HepG2 (cell line): ENCODE results near the gene CXADR. TPM values are rescaled to one million over a fixed set of nuclear protein-coding genes. Genes with fewer than 3 reads are reported as not detected.
A peak's percentile ranks its signal among the peaks of the same experiment; 100 is the strongest.

Experiments
- ADNP ChIP-seq: sonication (generic); formaldehyde crosslinking; IDR thresholded peaks from 2 replicates; pipeline ENCODE4 v1.4.0; 2020; ENCODE audit warnings: missing genetic modification reagents
- ELF3 ChIP-seq: IDR thresholded peaks from 2 replicates; pipeline ENCODE4 v1.6.1; 2016; ENCODE audit warnings: missing genetic modification reagents, missing compliant biosample characterization
- FOSL1 ChIP-seq: sonication (generic); formaldehyde crosslinking; IDR thresholded peaks from 2 replicates; pipeline ENCODE4 v1.9.0; 2021; ENCODE audit warnings: missing genetic modification reagents, borderline replicate concordance
- FOXA1 ChIP-seq, 2 experiments: fragments of 450-650 bp in 1 of 2; sonication (generic) in 1 of 2; formaldehyde crosslinking in 1 of 2; IDR thresholded peaks; 2 replicates each; pipeline versions ENCODE4 v1.4.0 to v1.6.1; 2016 to 2020; ENCODE audit warnings: missing genetic modification reagents in 1 of 2
- NFIC ChIP-seq: IDR thresholded peaks from 2 replicates; pipeline ENCODE4 v1.6.1; 2012; ENCODE audit warnings: mild to moderate bottlenecking, low read length, inconsistent platforms
- SETDB1 ChIP-seq: sonication (generic); formaldehyde crosslinking; IDR thresholded peaks from 2 replicates; pipeline ENCODE4 v1.5.1; 2020; ENCODE audit warnings: missing genetic modification reagents, mild to moderate bottlenecking, borderline replicate concordance
- TOPORS ChIP-seq: sonication (generic); formaldehyde crosslinking; IDR thresholded peaks from 2 replicates; pipeline ENCODE4 v1.8.0; 2023; ENCODE audit warnings: mild to moderate bottlenecking, missing genetic modification reagents
- ZFP41 ChIP-seq: sonication (generic); formaldehyde crosslinking; IDR thresholded peaks from 2 replicates; pipeline ENCODE4 v1.4.0; 2020; ENCODE audit warnings: mild to moderate bottlenecking, missing genetic modification reagents, borderline replicate concordance
- ZNF484 ChIP-seq: sonication (generic); formaldehyde crosslinking; IDR thresholded peaks from 2 replicates; pipeline ENCODE4 v1.5.1; 2020; ENCODE audit warnings: mild to moderate bottlenecking, low read depth, missing genetic modification reagents, borderline replicate concordance
- ZNF549 ChIP-seq: sonication (generic); formaldehyde crosslinking; IDR thresholded peaks from 2 replicates; pipeline ENCODE4 v1.5.0; 2020; ENCODE audit warnings: missing genetic modification reagents
- ZNF672 ChIP-seq: sonication (generic); formaldehyde crosslinking; IDR thresholded peaks from 2 replicates; pipeline ENCODE4 v1.8.1; 2022; ENCODE audit warnings: missing genetic modification reagents
- polyA plus RNA-seq, 8 experiments: library from polyadenylated mRNA; depleted of rRNA in 3 of 8; stranded (reverse) in 7 of 8; unstranded in 1 of 8; fragments of >200 nt; fragmentation: Illumina TruSeq in 4 of 8; extraction: Trizol in 4 of 8; gene quantifications; 2 replicates each; pipeline versions ENCODE4 v1.2.1 to v1.2.3, GENCODE V29; 2011 to 2016; ENCODE audit warnings: low read depth in 4 of 8, missing spikeins in 1 of 8, mixed read lengths in 1 of 8; ENCODE audit not compliant: insufficient read depth in 1 of 8
- total RNA-seq, 5 experiments: library from RNA; depleted of rRNA; stranded (reverse); fragments of >200 nt; fragmentation: Illumina TruSeq; extraction: Trizol; gene quantifications; 2 replicates each; pipeline ENCODE4 v1.2.3, GENCODE V29; 2016; ENCODE audit warnings: low read depth in 1 of 5
- TF ChIP-seq, protein P1 (sequence below): IDR thresholded peaks from 2 replicates; pipeline ENCODE4 v1.6.1; 2016
- TF ChIP-seq, protein P2 (sequence below): sonication (generic); formaldehyde crosslinking; IDR thresholded peaks from 2 replicates; pipeline ENCODE4 v1.5.0; 2020; ENCODE audit warnings: missing genetic modification reagents
- TF ChIP-seq, protein P3 (sequence below): sonication (generic); formaldehyde crosslinking; IDR thresholded peaks from 2 replicates; pipeline ENCODE4 v1.8.0; 2022; ENCODE audit warnings: mild to moderate bottlenecking, missing genetic modification reagents
- TF ChIP-seq, protein P4 (sequence below): sonication (generic); formaldehyde crosslinking; IDR thresholded peaks from 2 replicates; pipeline ENCODE4 v1.5.0; 2020; ENCODE audit warnings: mild to moderate bottlenecking, missing genetic modification reagents
- TF ChIP-seq, protein P5 (sequence below): sonication (generic); formaldehyde crosslinking; IDR thresholded peaks from 2 replicates; pipeline ENCODE4 v1.4.0; 2020; ENCODE audit warnings: mild to moderate bottlenecking, low read depth, missing genetic modification reagents
- TF ChIP-seq, protein P6 (sequence below): sonication (generic); formaldehyde crosslinking; conservative IDR thresholded peaks from 2 replicates; pipeline ENCODE4 v1.4.0; 2020; ENCODE audit warnings: missing genetic modification reagents

Gene CXADR
- total and polyA plus RNA-seq, 2 of the 13 experiments (the other 11 are each of a cell fraction or from before 2014, with no cell fraction given) = 86.8 to 110 TPM

DNA sequence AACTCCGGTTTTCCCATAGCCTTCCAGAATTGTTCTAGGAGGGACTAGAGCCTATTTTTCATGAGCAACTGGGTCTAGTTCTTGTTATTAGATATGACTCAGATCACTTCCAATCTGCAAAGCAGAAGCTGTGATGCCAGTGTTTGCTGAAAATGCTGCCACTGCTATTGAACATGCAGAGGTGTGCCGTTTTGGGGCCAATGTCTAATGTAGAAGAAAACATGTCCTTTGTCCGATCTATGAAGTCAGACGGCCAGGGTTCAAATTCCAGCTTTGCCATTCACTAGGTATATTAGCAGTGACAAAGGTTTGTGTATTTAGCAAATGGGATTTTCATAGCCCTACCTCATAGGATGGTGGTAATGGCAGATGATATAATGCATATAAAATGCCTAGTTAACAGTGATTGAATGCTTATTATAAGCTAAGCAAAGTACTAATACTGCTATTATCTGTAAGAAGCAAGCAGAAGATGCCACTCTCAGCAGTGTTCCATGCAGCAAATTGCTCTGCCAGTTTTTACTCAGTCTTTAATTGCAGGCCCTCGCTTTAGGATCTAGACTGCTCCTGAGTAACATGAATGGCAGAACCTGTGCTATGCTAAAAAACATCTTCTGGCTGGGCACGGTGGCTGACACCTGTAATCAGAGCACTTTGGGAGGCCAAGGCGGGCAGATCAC lies 40.1 kb upstream of the CXADR start (continued):
- TF ChIP-seq, protein P1, sequence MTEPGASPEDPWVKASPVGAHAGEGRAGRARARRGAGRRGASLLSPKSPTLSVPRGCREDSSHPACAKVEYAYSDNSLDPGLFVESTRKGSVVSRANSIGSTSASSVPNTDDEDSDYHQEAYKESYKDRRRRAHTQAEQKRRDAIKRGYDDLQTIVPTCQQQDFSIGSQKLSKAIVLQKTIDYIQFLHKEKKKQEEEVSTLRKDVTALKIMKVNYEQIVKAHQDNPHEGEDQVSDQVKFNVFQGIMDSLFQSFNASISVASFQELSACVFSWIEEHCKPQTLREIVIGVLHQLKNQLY (CRISPR knock-in tag) = peak; percentile 51; the same call in 1 of the 2 replicates
- TF ChIP-seq ZNF549 (CRISPR knock-in tag) (no peak), ADNP (CRISPR knock-in tag) (0 out of 2 replicates have a peak, but pooled peaks have one; percentile 32), FOXA1 (IDR thresholded peaks at IDR 0.05) (no peak), FOXA1 (CRISPR knock-in tag; IDR thresholded peaks at IDR 0.05) (peak; percentile 66), FOSL1 (CRISPR knock-in tag) (peak; percentile 64; the same call in 1 of the 2 replicates), ELF3 (CRISPR knock-in tag) (peak; percentile 85), ZFP41 (CRISPR knock-in tag) (no peak), ZNF484 (no peak), ZNF672 (CRISPR knock-in tag) (no peak), TOPORS (CRISPR knock-in tag) (no peak), SETDB1 (no peak), NFIC (peak; percentile 88)
- TF ChIP-seq, protein P2, sequence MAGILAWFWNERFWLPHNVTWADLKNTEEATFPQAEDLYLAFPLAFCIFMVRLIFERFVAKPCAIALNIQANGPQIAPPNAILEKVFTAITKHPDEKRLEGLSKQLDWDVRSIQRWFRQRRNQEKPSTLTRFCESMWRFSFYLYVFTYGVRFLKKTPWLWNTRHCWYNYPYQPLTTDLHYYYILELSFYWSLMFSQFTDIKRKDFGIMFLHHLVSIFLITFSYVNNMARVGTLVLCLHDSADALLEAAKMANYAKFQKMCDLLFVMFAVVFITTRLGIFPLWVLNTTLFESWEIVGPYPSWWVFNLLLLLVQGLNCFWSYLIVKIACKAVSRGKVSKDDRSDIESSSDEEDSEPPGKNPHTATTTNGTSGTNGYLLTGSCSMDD (CRISPR knock-in tag) = no peak
- TF ChIP-seq, protein P3, sequence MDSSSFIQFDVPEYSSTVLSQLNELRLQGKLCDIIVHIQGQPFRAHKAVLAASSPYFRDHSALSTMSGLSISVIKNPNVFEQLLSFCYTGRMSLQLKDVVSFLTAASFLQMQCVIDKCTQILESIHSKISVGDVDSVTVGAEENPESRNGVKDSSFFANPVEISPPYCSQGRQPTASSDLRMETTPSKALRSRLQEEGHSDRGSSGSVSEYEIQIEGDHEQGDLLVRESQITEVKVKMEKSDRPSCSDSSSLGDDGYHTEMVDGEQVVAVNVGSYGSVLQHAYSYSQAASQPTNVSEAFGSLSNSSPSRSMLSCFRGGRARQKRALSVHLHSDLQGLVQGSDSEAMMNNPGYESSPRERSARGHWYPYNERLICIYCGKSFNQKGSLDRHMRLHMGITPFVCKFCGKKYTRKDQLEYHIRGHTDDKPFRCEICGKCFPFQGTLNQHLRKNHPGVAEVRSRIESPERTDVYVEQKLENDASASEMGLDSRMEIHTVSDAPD (CRISPR knock-in tag) = peak; percentile 65; the same call in 1 of the 2 replicates
- TF ChIP-seq, protein P4, sequence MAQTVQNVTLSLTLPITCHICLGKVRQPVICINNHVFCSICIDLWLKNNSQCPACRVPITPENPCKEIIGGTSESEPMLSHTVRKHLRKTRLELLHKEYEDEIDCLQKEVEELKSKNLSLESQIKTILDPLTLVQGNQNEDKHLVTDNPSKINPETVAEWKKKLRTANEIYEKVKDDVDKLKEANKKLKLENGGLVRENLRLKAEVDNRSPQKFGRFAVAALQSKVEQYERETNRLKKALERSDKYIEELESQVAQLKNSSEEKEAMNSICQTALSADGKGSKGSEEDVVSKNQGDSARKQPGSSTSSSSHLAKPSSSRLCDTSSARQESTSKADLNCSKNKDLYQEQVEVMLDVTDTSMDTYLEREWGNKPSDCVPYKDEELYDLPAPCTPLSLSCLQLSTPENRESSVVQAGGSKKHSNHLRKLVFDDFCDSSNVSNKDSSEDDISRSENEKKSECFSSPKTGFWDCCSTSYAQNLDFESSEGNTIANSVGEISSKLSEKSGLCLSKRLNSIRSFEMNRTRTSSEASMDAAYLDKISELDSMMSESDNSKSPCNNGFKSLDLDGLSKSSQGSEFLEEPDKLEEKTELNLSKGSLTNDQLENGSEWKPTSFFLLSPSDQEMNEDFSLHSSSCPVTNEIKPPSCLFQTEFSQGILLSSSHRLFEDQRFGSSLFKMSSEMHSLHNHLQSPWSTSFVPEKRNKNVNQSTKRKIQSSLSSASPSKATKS = no peak
- TF ChIP-seq, protein P5, sequence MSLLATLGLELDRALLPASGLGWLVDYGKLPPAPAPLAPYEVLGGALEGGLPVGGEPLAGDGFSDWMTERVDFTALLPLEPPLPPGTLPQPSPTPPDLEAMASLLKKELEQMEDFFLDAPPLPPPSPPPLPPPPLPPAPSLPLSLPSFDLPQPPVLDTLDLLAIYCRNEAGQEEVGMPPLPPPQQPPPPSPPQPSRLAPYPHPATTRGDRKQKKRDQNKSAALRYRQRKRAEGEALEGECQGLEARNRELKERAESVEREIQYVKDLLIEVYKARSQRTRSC (CRISPR knock-in tag) = no peak
- TF ChIP-seq, protein P6, sequence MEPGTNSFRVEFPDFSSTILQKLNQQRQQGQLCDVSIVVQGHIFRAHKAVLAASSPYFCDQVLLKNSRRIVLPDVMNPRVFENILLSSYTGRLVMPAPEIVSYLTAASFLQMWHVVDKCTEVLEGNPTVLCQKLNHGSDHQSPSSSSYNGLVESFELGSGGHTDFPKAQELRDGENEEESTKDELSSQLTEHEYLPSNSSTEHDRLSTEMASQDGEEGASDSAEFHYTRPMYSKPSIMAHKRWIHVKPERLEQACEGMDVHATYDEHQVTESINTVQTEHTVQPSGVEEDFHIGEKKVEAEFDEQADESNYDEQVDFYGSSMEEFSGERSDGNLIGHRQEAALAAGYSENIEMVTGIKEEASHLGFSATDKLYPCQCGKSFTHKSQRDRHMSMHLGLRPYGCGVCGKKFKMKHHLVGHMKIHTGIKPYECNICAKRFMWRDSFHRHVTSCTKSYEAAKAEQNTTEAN (CRISPR knock-in tag) = peak; percentile 82
